Activated naive CD8-positive, alpha-beta T cell treated with anti-CD3 and anti-CD28 coated beads for 36 hours (primary cell): ENCODE results near the gene NTF3. TPM values are rescaled to one million over a fixed set of nuclear protein-coding genes. Genes with fewer than 3 reads are reported as not detected.
A peak's percentile ranks its signal among the peaks of the same experiment; 100 is the strongest.

Source experiments
- DNase-seq: peaks from one replicate; pipeline ENCODE4 v3.0.0; 2021
- H3K27ac Mint-ChIP-seq: one replicate; pipeline ENCODE4 v1.8.0; 2022; ENCODE audit warnings: mild to moderate bottlenecking, moderate library complexity, mixed read lengths
- H3K27me3 Mint-ChIP-seq: one replicate; pipeline ENCODE4 v1.8.0; 2022; ENCODE audit warnings: mild to moderate bottlenecking, mixed read lengths
- H3K36me3 Mint-ChIP-seq: one replicate; pipeline ENCODE4 v1.8.0; 2021; ENCODE audit warnings: mild to moderate bottlenecking, mixed read lengths
- H3K4me1 Mint-ChIP-seq: one replicate; pipeline ENCODE4 v1.8.0; 2021; ENCODE audit warnings: mixed read lengths
- H3K4me3 Mint-ChIP-seq: one replicate; pipeline ENCODE4 v1.8.0; 2022; ENCODE audit warnings: mild to moderate bottlenecking, moderate library complexity, mixed read lengths
- H3K9me3 Mint-ChIP-seq: one replicate; pipeline ENCODE4 v1.8.0; 2022; ENCODE audit warnings: mixed read lengths
- total RNA-seq, 2 experiments: library from RNA; stranded (reverse); gene quantifications; one replicate each; pipeline ENCODE4 v1.2.3, GENCODE V29; 2021

NTF3 gene
- total RNA-seq, 2 experiments from 2014 or later = not detected

- Mint-ChIP-seq H3K27me3 (no peaks in the 10 kb centered on the region), H3K4me3 (no peak overlapping the region), H3K9me3 (no peaks in the 10 kb centered on the region), H3K4me1 (no peaks in the 10 kb centered on the region), H3K36me3 (no peaks in the 10 kb centered on the region), H3K27ac (no peak overlapping the region)
- DNase-seq = no peak
Observed at GRCh38 chr12:5503774-5504173, 71.9 kb downstream of the NTF3 start.

DNA sequence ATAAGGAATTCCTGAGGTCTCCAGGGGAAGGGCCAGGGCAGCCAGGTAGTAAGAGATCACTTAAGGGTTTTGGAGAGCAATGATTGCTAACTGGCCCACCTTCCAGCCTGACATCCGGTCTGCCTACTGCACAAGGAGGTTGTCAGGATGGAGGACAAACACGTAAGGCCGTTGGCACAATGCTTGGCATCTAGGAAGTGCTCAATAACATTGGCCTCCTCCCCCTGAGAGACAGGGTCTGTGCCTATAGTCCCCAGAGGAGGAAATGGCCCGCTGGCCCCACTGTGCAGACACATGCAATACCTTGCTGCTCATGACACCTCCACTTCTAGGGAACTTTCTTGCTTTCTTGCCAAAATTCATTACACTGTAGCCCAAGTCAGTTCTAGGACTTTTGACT, 73.2 kb downstream of the NTF3 start:
- H3K27me3 Mint-ChIP-seq = no peaks in the 10 kb centered on the region
- H3K27ac Mint-ChIP-seq = no peak overlapping the region
- H3K4me1 Mint-ChIP-seq = no peaks in the 10 kb centered on the region
- no peaks in the 10 kb centered on the region for H3K9me3 Mint-ChIP-seq
- DNase-seq = no peak
- H3K4me3 Mint-ChIP-seq = no peak overlapping the region
- H3K36me3 Mint-ChIP-seq = no peaks in the 10 kb centered on the region

- DNase-seq = no peak
- H3K27ac Mint-ChIP-seq = no peak overlapping the region
- H3K9me3 Mint-ChIP-seq = no peaks in the 10 kb centered on the region
- H3K27me3 Mint-ChIP-seq = peaks cover 4% of the 10 kb centered on the region
- H3K4me1 Mint-ChIP-seq = no peaks in the 10 kb centered on the region
- H3K4me3 Mint-ChIP-seq = no peak overlapping the region
- no peaks in the 10 kb centered on the region for H3K36me3 Mint-ChIP-seq
Observed at GRCh38 chr12:5505751-5506150, 73.8 kb downstream of the NTF3 start.

DNA sequence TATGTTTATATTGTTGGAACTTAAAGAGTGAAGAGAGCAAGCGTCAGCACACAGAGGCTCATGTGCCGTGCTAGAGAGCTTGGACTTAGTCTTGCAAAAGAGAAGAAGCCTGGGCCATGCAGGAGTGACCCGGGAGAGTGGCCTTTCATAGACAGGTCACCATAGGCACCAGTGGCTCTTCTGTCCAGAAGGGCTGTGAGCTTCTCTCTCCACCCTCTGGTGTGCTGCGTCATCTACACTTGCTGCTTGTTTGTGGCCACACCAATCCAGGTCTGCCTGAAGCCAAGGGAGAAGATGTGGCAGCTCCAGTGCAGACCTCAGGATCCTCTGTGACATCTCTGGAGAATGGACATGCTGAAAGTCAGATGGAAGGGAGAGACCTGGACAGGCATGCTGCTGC, 74.4 kb downstream of the NTF3 start:
- DNase-seq = no peak
- Mint-ChIP-seq H3K4me3 (no peak overlapping the region), H3K4me1 (no peaks in the 10 kb centered on the region), H3K9me3 (no peaks in the 10 kb centered on the region), H3K27ac (no peak overlapping the region), H3K27me3 (peaks cover 9% of the 10 kb centered on the region), H3K36me3 (no peaks in the 10 kb centered on the region)

- no peaks in the 10 kb centered on the region for H3K4me1 Mint-ChIP-seq
- no peaks in the 10 kb centered on the region for H3K36me3 Mint-ChIP-seq
- no peak for DNase-seq
- no peaks in the 10 kb centered on the region for H3K9me3 Mint-ChIP-seq
- peaks cover 10% of the 10 kb centered on the region for H3K27me3 Mint-ChIP-seq
- H3K27ac Mint-ChIP-seq = no peak overlapping the region
- H3K4me3 Mint-ChIP-seq = no peak overlapping the region
Observed at GRCh38 chr12:5506821-5507231, 74.9 kb downstream of the NTF3 start.

- H3K27ac Mint-ChIP-seq = no peak overlapping the region
- H3K27me3 Mint-ChIP-seq = peaks cover 10% of the 10 kb centered on the region
- no peaks in the 10 kb centered on the region for H3K36me3 Mint-ChIP-seq
- no peak overlapping the region for H3K4me3 Mint-ChIP-seq
- no peaks in the 10 kb centered on the region for H3K4me1 Mint-ChIP-seq
- no peak for DNase-seq
- no peaks in the 10 kb centered on the region for H3K9me3 Mint-ChIP-seq
Observed at GRCh38 chr12:5507401-5507935, 75.6 kb downstream of the NTF3 start.

GRCh38 chr12:5507944-5508343, 76.0 kb downstream of the NTF3 start:
- H3K4me1 Mint-ChIP-seq = no peaks in the 10 kb centered on the region
- no peaks in the 10 kb centered on the region for H3K36me3 Mint-ChIP-seq
- peaks cover 10% of the 10 kb centered on the region for H3K27me3 Mint-ChIP-seq
- H3K4me3 Mint-ChIP-seq = no peak overlapping the region
- no peak overlapping the region for H3K27ac Mint-ChIP-seq
- no peak for DNase-seq
- no peaks in the 10 kb centered on the region for H3K9me3 Mint-ChIP-seq

DNA sequence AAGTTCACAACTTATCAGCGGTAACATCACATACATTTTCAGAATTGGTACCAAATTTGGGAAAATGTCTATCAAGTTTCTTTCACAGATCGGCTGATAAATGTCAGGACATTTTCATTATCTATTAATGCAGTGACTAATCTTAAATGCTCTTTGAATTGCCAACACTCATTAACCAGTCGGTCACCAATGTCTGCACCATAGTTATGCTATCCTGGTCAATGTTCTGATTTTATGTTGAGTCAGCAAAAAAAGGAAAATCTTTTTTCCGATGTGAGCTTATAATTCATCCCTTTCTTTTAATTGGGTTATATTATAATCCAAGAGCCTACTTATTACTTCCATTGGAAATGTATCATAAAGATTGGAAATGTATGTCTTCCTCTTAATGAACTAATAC, 77.2 kb downstream of the NTF3 start:
- no peak for DNase-seq
- H3K27me3 Mint-ChIP-seq = peaks cover 10% of the 10 kb centered on the region
- no peak overlapping the region for H3K4me3 Mint-ChIP-seq
- H3K4me1 Mint-ChIP-seq = no peaks in the 10 kb centered on the region
- no peak overlapping the region for H3K27ac Mint-ChIP-seq
- H3K9me3 Mint-ChIP-seq = no peaks in the 10 kb centered on the region
- no peaks in the 10 kb centered on the region for H3K36me3 Mint-ChIP-seq

DNA sequence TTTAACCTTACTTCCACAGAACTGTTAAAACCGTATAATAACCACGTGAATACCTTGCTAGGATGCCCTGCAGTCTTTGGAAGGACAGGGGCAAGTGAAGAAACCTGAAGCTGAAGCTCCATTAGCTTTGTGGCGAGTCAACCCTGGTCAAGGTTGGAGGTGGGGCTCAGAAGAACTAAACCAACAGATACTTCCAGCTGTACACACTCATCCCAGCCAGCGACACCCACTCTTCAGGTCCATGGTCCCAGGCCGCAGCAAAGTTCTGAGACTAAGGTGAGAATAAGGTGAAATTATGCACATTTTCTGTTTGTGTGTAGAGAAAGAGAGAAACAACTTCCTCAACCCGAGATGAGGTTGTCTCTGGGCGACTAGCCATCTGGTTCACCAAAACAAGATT, 77.6 kb downstream of the NTF3 start:
- no peaks in the 10 kb centered on the region for H3K9me3 Mint-ChIP-seq
- no peaks in the 10 kb centered on the region for H3K36me3 Mint-ChIP-seq
- no peak overlapping the region for H3K4me3 Mint-ChIP-seq
- peaks cover 10% of the 10 kb centered on the region for H3K27me3 Mint-ChIP-seq
- no peaks in the 10 kb centered on the region for H3K4me1 Mint-ChIP-seq
- no peak overlapping the region for H3K27ac Mint-ChIP-seq
- no peak for DNase-seq

- no peaks in the 10 kb centered on the region for H3K36me3 Mint-ChIP-seq
- no peak overlapping the region for H3K27ac Mint-ChIP-seq
- H3K4me3 Mint-ChIP-seq = no peak overlapping the region
- no peaks in the 10 kb centered on the region for H3K9me3 Mint-ChIP-seq
- no peak for DNase-seq
- H3K27me3 Mint-ChIP-seq = peaks cover 10% of the 10 kb centered on the region
- no peaks in the 10 kb centered on the region for H3K4me1 Mint-ChIP-seq
Observed at GRCh38 chr12:5510251-5510805, 78.4 kb downstream of the NTF3 start.

- DNase-seq = no peak
- H3K36me3 Mint-ChIP-seq = no peaks in the 10 kb centered on the region
- no peak overlapping the region for H3K27ac Mint-ChIP-seq
- H3K4me3 Mint-ChIP-seq = no peak overlapping the region
- H3K27me3 Mint-ChIP-seq = peaks cover 10% of the 10 kb centered on the region
- H3K4me1 Mint-ChIP-seq = no peaks in the 10 kb centered on the region
- no peaks in the 10 kb centered on the region for H3K9me3 Mint-ChIP-seq
Observed at GRCh38 chr12:5511256-5511643, 79.3 kb downstream of the NTF3 start.

DNA sequence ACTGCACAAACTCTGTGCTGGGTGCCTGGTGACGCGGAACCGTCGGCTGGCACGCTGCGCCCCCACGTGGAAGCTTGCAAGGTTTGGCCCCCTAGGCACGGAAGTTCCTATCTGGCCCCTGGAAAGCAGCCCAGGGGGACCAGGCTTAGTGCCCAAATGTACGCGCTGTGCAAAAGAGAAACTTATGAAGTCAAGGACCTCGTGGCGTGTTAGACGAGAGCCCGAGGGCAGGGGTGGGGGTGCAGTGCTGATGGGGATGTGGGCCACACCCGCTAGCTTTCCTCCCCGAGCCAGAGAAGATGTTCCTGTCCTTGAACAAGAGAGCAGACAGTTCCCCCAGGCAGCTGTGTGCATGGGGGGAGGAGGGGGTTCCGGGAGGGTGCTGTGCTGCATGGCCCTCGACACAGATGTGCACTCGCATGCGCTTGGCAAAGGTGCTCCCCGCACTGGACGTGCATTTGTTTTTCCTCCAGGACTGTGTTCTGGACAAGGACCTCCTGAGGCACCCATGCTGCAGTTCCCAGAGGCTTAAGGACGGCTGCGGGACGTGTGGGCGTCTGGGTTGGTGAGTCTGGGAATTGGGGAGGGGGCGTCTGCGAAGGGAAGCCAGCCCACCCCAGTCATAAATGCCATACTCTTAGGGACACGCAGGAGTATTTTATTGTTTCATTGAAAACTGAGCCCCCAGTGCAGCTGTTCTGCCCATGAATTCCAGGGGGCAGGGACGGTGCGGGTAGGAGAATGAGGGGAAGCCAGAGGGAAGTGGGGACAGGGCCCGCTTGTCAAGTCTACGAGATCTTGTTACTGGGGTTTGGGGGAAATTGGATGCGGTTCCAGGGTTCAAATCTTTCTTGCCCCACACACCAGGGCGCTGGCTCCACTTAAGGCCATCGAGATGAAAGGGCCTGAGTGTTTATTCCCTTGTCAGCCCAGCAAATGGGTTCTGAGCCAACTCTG, 80.0 kb downstream of the NTF3 start:
- no peaks in the 10 kb centered on the region for H3K4me1 Mint-ChIP-seq
- H3K27me3 Mint-ChIP-seq = peaks cover 10% of the 10 kb centered on the region
- no peak overlapping the region for H3K4me3 Mint-ChIP-seq
- H3K36me3 Mint-ChIP-seq = no peaks in the 10 kb centered on the region
- H3K9me3 Mint-ChIP-seq = no peaks in the 10 kb centered on the region
- DNase-seq = peak; percentile 18
- no peak overlapping the region for H3K27ac Mint-ChIP-seq

- DNase-seq = no peak
- no peaks in the 10 kb centered on the region for H3K4me1 Mint-ChIP-seq
- H3K36me3 Mint-ChIP-seq = no peaks in the 10 kb centered on the region
- peaks cover 10% of the 10 kb centered on the region for H3K27me3 Mint-ChIP-seq
- no peaks in the 10 kb centered on the region for H3K9me3 Mint-ChIP-seq
- H3K4me3 Mint-ChIP-seq = no peak overlapping the region
- H3K27ac Mint-ChIP-seq = no peak overlapping the region
Observed at GRCh38 chr12:5512601-5512970, 80.7 kb downstream of the NTF3 start.

- Mint-ChIP-seq H3K9me3 (no peaks in the 10 kb centered on the region), H3K4me1 (no peaks in the 10 kb centered on the region), H3K36me3 (no peaks in the 10 kb centered on the region), H3K27me3 (peaks cover 10% of the 10 kb centered on the region), H3K27ac (no peak overlapping the region), H3K4me3 (no peak overlapping the region)
- DNase-seq = no peak
Observed at GRCh38 chr12:5513406-5513805, 81.5 kb downstream of the NTF3 start.

- Mint-ChIP-seq H3K9me3 (no peaks in the 10 kb centered on the region), H3K4me3 (no peak overlapping the region), H3K4me1 (no peaks in the 10 kb centered on the region), H3K27ac (no peak overlapping the region), H3K27me3 (peaks cover 10% of the 10 kb centered on the region), H3K36me3 (no peaks in the 10 kb centered on the region)
- no peak for DNase-seq
Observed at GRCh38 chr12:5514016-5514415, 82.1 kb downstream of the NTF3 start.

- Mint-ChIP-seq H3K4me1 (no peaks in the 10 kb centered on the region), H3K9me3 (no peaks in the 10 kb centered on the region), H3K4me3 (no peak overlapping the region), H3K27ac (no peak overlapping the region), H3K36me3 (no peaks in the 10 kb centered on the region), H3K27me3 (peaks cover 10% of the 10 kb centered on the region)
- DNase-seq = no peak
Observed at GRCh38 chr12:5514545-5514944, 82.6 kb downstream of the NTF3 start.
